H9 (cell line): ENCODE results near the gene FHIT. TPM values are rescaled to one million over a fixed set of nuclear protein-coding genes. Genes with fewer than 3 reads are reported as not detected.

ENCODE experiments used
- DNase-seq: peaks from one replicate; pipeline ENCODE4 v3.0.0-alpha.2; 2017
- H2AFZ ChIP-seq: one replicate; pipeline ENCODE4 v1.6.1; 2013; ENCODE audit warnings: mild to moderate bottlenecking, low read length, control low read depth, moderate library complexity
- H2AK5ac ChIP-seq: 2 replicates; pipeline ENCODE4 v1.6.1; 2013; ENCODE audit warnings: low read length, control low read depth, mixed read lengths; ENCODE audit not compliant: insufficient read length
- H2BK120ac ChIP-seq: one replicate; pipeline ENCODE4 v1.6.1; 2013; ENCODE audit warnings: low read depth, mild to moderate bottlenecking, low read length, control low read depth, inconsistent platforms; ENCODE audit not compliant: poor library complexity, severe bottlenecking
- H2BK12ac ChIP-seq: 2 replicates; pipeline ENCODE4 v1.6.1; 2013; ENCODE audit warnings: low read length, control low read depth, mixed read lengths, low read depth; ENCODE audit not compliant: insufficient read length
- H2BK15ac ChIP-seq: 2 replicates; pipeline ENCODE4 v1.6.1; 2013; ENCODE audit warnings: low read depth, low read length, control low read depth
- H2BK20ac ChIP-seq: one replicate; pipeline ENCODE4 v1.6.1; 2013; ENCODE audit warnings: low read depth, mild to moderate bottlenecking, low read length, control low read depth, inconsistent platforms; ENCODE audit not compliant: poor library complexity, severe bottlenecking
- H2BK5ac ChIP-seq: 2 replicates; pipeline ENCODE4 v1.6.1; 2013; ENCODE audit warnings: low read length, control low read depth, mixed read lengths; ENCODE audit not compliant: insufficient read length
- H3K14ac ChIP-seq: 2 replicates; pipeline ENCODE4 v1.6.1; 2013; ENCODE audit warnings: low read length, control low read depth; ENCODE audit not compliant: insufficient read depth
- H3K18ac ChIP-seq: 2 replicates; pipeline ENCODE4 v1.6.1; 2013; ENCODE audit warnings: low read depth, mild to moderate bottlenecking, mixed read lengths, low read length, control low read depth; ENCODE audit not compliant: insufficient read length
- H3K23ac ChIP-seq: 2 replicates; pipeline ENCODE4 v1.6.1; 2013; ENCODE audit warnings: low read length, control low read depth, mixed read lengths, low read depth; ENCODE audit not compliant: insufficient read length
- H3K23me2 ChIP-seq: 2 replicates; pipeline ENCODE4 v1.6.1; 2013; ENCODE audit warnings: low read depth, mild to moderate bottlenecking, mixed read lengths, low read length, control low read depth; ENCODE audit not compliant: insufficient read length, poor library complexity, severe bottlenecking
- H3K27ac ChIP-seq: 2 replicates; pipeline ENCODE4 v1.5.1; 2013; ENCODE audit warnings: low read length, control low read depth, mixed read lengths, low read depth; ENCODE audit not compliant: insufficient read length
- H3K27me3 ChIP-seq: 2 replicates; pipeline ENCODE4 v1.6.1; 2013; ENCODE audit warnings: low read length, control low read depth, inconsistent platforms; ENCODE audit not compliant: insufficient read depth
- H3K4ac ChIP-seq: 2 replicates; pipeline ENCODE4 v1.6.1; 2013; ENCODE audit warnings: low read depth, mild to moderate bottlenecking, control low read depth, inconsistent platforms, low read length, moderate library complexity
- H3K4me1 ChIP-seq: 2 replicates; pipeline ENCODE4 v1.6.1; 2013; ENCODE audit warnings: low read length, control low read depth, inconsistent platforms; ENCODE audit not compliant: insufficient read depth
- H3K4me2 ChIP-seq: 2 replicates; pipeline ENCODE4 v1.6.1; 2013; ENCODE audit warnings: low read length, control low read depth, mixed read lengths; ENCODE audit not compliant: insufficient read length, insufficient read depth
- H3K56ac ChIP-seq: 2 replicates; pipeline ENCODE4 v1.6.1; 2013; ENCODE audit warnings: low read depth, mild to moderate bottlenecking, mixed read lengths, low read length, control low read depth; ENCODE audit not compliant: insufficient read length
- H3K79me1 ChIP-seq: 2 replicates; pipeline ENCODE4 v1.6.1; 2013; ENCODE audit warnings: low read depth, mild to moderate bottlenecking, moderate library complexity, low read length, control low read depth, inconsistent platforms; ENCODE audit not compliant: insufficient read depth, poor library complexity, severe bottlenecking
- H3K79me2 ChIP-seq: 2 replicates; pipeline ENCODE4 v1.6.1; 2013; ENCODE audit warnings: low read length, control low read depth, inconsistent platforms; ENCODE audit not compliant: insufficient read depth
- H3K9ac ChIP-seq: 2 replicates; pipeline ENCODE4 v1.6.1; 2013; ENCODE audit warnings: low read length, control low read depth, mixed read lengths; ENCODE audit not compliant: insufficient read length; ENCODE audit errors: extremely low read depth
- H3K9me3 ChIP-seq: one replicate; pipeline ENCODE4 v1.6.1; 2013; ENCODE audit warnings: low read depth, low read length, inconsistent platforms; ENCODE audit not compliant: control insufficient read depth
- H3T11ph ChIP-seq: one replicate; pipeline ENCODE4 v1.6.1; 2013; ENCODE audit warnings: mild to moderate bottlenecking, low read length, control low read depth, inconsistent platforms
- H4K20me1 ChIP-seq: one replicate; pipeline ENCODE4 v1.6.1; 2013; ENCODE audit not compliant: control insufficient read depth, insufficient read length, insufficient read depth
- H4K5ac ChIP-seq: 2 replicates; pipeline ENCODE4 v1.6.1; 2013; ENCODE audit warnings: low read depth, mild to moderate bottlenecking, mixed read lengths, low read length, control low read depth; ENCODE audit not compliant: insufficient read length
- H4K8ac ChIP-seq: replicated peaks from 2 replicates; pipeline ENCODE4 v1.6.1; 2013; ENCODE audit warnings: low read length, control low read depth, mixed read lengths, low read depth; ENCODE audit not compliant: insufficient read length
- H4K91ac ChIP-seq: 2 replicates; pipeline ENCODE4 v1.6.1; 2013; ENCODE audit warnings: low read depth, mild to moderate bottlenecking, moderate library complexity, mixed read lengths, low read length, control low read depth; ENCODE audit not compliant: insufficient read length
- H3K27ac Mint-ChIP-seq, 3 experiments: 2 replicates in 2 of 3; 3 replicates in 1 of 3; pipeline ENCODE4 v1.8.0; 2020 to 2021; ENCODE audit warnings: mixed read lengths in 3 of 3, mild to moderate bottlenecking in 1 of 3, moderate library complexity in 1 of 3
- H3K27me3 Mint-ChIP-seq: 2 replicates; pipeline ENCODE4 v1.8.0; 2021; ENCODE audit warnings: low read depth, mild to moderate bottlenecking, moderate library complexity, mixed read lengths
- H3K36me3 Mint-ChIP-seq, 3 experiments: 2 replicates in 2 of 3; 3 replicates in 1 of 3; pipeline ENCODE4 v1.8.0; 2020 to 2021; ENCODE audit warnings: low read depth in 3 of 3, mixed read lengths in 3 of 3; ENCODE audit not compliant: insufficient read depth in 1 of 3
- H3K4me1 Mint-ChIP-seq, 2 experiments: 2 replicates each; pipeline ENCODE4 v1.8.0; 2020; ENCODE audit warnings: mixed read lengths in 2 of 2
- H3K4me3 Mint-ChIP-seq, 2 experiments: 2 replicates in 1 of 2; 3 replicates in 1 of 2; pipeline ENCODE4 v1.8.0; 2020 to 2021; ENCODE audit warnings: mild to moderate bottlenecking in 2 of 2, mixed read lengths in 2 of 2, moderate library complexity in 1 of 2
- H3K9me3 Mint-ChIP-seq, 2 experiments: 2 replicates in 1 of 2; 3 replicates in 1 of 2; pipeline ENCODE4 v1.8.0; 2020; ENCODE audit warnings: mild to moderate bottlenecking in 2 of 2, mixed read lengths in 2 of 2, moderate library complexity in 1 of 2
- CTCF ChIP-seq: fragments of 200-600 bp; sonication (generic); conservative IDR thresholded peaks from 3 replicates; pipeline ENCODE4 v1.8.0; 2021; ENCODE audit warnings: antibody characterized with exemption, mild to moderate bottlenecking
- WGBS: extraction: QIAGEN DNeasy Blood & Tissue Kit; methylation state at CpG from one replicate; pipeline ENCODE4 v1.1.7; 2013; ENCODE audit warnings: missing lambda C conversion rate, low lambda C conversion rate, mixed read lengths; ENCODE audit not compliant: insufficient read length; ENCODE audit errors: extremely low coverage; 5-methylcytosine and 5-hydroxymethylcytosine counted together
- total RNA-seq: library from RNA; stranded (reverse); gene quantifications from 2 replicates; pipeline ENCODE4 v1.2.1, GENCODE V29; 2021

FHIT gene
- total RNA-seq, 1 experiment from 2014 or later, result 3.0 TPM

DNA sequence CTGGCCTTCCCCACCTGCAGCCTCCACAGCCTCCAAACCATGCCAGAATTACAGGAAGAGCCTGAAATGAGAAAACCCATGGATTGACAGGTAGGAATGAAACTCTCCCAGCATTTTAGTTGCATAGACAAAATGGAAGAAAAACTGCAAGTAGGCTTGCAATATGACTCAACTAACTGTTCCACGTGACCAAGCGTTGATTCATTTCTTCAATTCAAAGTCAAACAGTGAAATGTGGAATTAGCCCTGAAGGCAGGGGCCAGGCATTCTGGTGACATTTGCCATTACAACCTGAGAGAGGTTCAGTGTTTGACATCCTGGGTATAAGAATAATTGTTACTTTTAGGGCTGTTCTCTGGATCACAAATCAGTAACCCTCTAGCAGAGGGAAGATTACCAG lies 1525.0 kb downstream of the FHIT start:
- H2BK120ac ChIP-seq, result no peak overlapping the region
- no peak overlapping the region for H4K91ac ChIP-seq
- no peak overlapping the region for H3K18ac ChIP-seq
- no peaks in the 10 kb centered on the region for H3K23me2 ChIP-seq
- H3K27ac ChIP-seq, result no peak overlapping the region
- H2AFZ ChIP-seq, result no peak overlapping the region
- Mint-ChIP-seq H3K4me1 (peaks cover 0 to 2% of the 10 kb centered on the region in 2 experiments; a peak in 2 of 4 replicates), H3K4me3 (no peak overlapping the region), H3K27me3 (peaks cover 1% of the 10 kb centered on the region; the same call in 1 of the 2 replicates), H3K27ac (no peak overlapping the region), H3K9me3 (peaks cover 0 to 2% of the 10 kb centered on the region in 2 experiments; a peak in 1 of 5 replicates), H3K36me3 (peaks cover 0 to 4% (median 0%) of the 10 kb centered on the region in 3 experiments; a peak in 2 of 7 replicates)
- no CpG with 5 or more reads among the region's 2 CpGs for WGBS
- H3T11ph ChIP-seq, result no peak overlapping the region
- H2AK5ac ChIP-seq, result no peak overlapping the region
- H2BK5ac ChIP-seq, result no peak overlapping the region
- no peak overlapping the region for H4K5ac ChIP-seq
- no peak overlapping the region for H3K9ac ChIP-seq
- H3K4me1 ChIP-seq, result no peaks in the 10 kb centered on the region
- H3K9me3 ChIP-seq, result no peaks in the 10 kb centered on the region
- H2BK12ac ChIP-seq, result no peak overlapping the region
- H3K56ac ChIP-seq, result no peak overlapping the region
- H4K8ac ChIP-seq, result no peak overlapping the region
- H3K23ac ChIP-seq, result no peak overlapping the region
- no peak overlapping the region for H3K4ac ChIP-seq
- no peaks in the 10 kb centered on the region for H3K79me2 ChIP-seq
- H3K4me2 ChIP-seq, result no peak overlapping the region
- no peak for TF ChIP-seq CTCF
- no peaks in the 10 kb centered on the region for H3K27me3 ChIP-seq
- no peak overlapping the region for H3K14ac ChIP-seq
- no peaks in the 10 kb centered on the region for H3K79me1 ChIP-seq
- no peak overlapping the region for H2BK15ac ChIP-seq
- no peaks in the 10 kb centered on the region for H4K20me1 ChIP-seq
- DNase-seq, result no peak
- no peak overlapping the region for H2BK20ac ChIP-seq
